NCI-H2196 treated with DMSO at 0.1 percent for 48 hours (cell line): ENCODE data around the gene CCM2.

Experiments
- DNase-seq: peaks from one replicate; lab custom pipeline; 2025; ENCODE audit not compliant: unreplicated experiment; lab: John Stamatoyannopoulos, UW

CCM2 gene

GRCh38 chr7:44969049-44969700, 30.8 kb upstream of the CCM2 start:
- no peak for DNase-seq

GRCh38 chr7:44969701-44970522, 30.1 kb upstream of the CCM2 start:
- peak; percentile 32 for DNase-seq

- DNase-seq = no peak
Measured at GRCh38 chr7:44970523-44971051, 29.4 kb upstream of the CCM2 start.

GRCh38 chr7:44971188-44971901, 28.7 kb upstream of the CCM2 start:
- DNase-seq = no peak

GRCh38 chr7:44971902-44972441, 28.0 kb upstream of the CCM2 start:
- DNase-seq = peak; percentile 34

GRCh38 chr7:44972562-44972961, 27.4 kb upstream of the CCM2 start:
- no peak for DNase-seq

GRCh38 chr7:44973610-44974401, 26.2 kb upstream of the CCM2 start:
- no peak for DNase-seq

GRCh38 chr7:44974549-44974948, 25.5 kb upstream of the CCM2 start:
- DNase-seq = no peak

- no peak for DNase-seq
Measured at GRCh38 chr7:44975331-44976039, 24.5 kb upstream of the CCM2 start.

GRCh38 chr7:44976040-44976745, 23.8 kb upstream of the CCM2 start:
- DNase-seq = no peak

GRCh38 chr7:44976746-44977196, 23.2 kb upstream of the CCM2 start:
- no peak for DNase-seq

GRCh38 chr7:44977304-44977958, 22.6 kb upstream of the CCM2 start:
- no peak for DNase-seq

GRCh38 chr7:44977959-44978335, 22.1 kb upstream of the CCM2 start:
- no peak for DNase-seq

GRCh38 chr7:44978511-44979366, 21.3 kb upstream of the CCM2 start, which contains the start of gene MYO1G:
MYO1G (minus strand) TSS chr7:44979015; CDS start chr7:44978961, 54 bp downstream.
- no peak for DNase-seq

GRCh38 chr7:44979481-44980392, 20.3 kb upstream of the CCM2 start:
- no peak for DNase-seq

- DNase-seq = no peak
Measured at GRCh38 chr7:44980393-44981034, 19.5 kb upstream of the CCM2 start.
